Measurements from ENCODE around the gene MAP7D1. TPM values are rescaled to one million over a fixed set of nuclear protein-coding genes. Genes with fewer than 3 reads are reported as not detected.

The MAP7D1 gene
- total and polyA plus RNA-seq, 10 of the 15 experiments (the other 5 are each of a cell fraction or from before 2014, with no cell fraction given), result 4.4 to 97.6 (median 24.2) TPM

DNA sequence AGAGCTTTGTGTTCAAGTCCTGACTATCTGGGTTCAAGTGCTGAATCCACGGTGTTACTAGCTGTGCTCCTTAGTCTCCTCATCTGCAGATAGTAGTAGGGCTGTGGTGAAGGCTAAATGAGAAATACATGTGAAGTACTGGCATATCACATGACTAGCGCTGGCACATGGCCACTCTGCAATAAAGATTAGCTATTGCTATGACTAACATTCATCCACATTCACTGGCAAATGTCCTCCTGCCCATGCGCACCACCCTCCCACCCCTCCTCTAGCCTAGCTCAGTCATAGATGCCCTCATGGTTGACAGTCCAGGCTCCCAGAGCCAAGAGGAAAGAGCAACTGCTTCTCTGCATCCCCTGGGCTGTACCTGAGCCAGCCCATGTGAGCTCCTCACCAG, 22.5 kb upstream of the MAP7D1 start:
- Histone ChIP-seq H3K79me2 (ENCODE audit: control insufficient read depth, insufficient read depth, low read length) (no peaks in the 10 kb centered on the region), H3K4me2 (ENCODE audit: control insufficient read depth, insufficient read depth) (no peak overlapping the region), H3K9ac (ENCODE audit: control insufficient read depth, insufficient read depth, low read length) (no peak overlapping the region), H3K27me3 (replicated peaks in 1 of 2; ENCODE audit: control insufficient read depth in 2 of 2, insufficient read depth in 2 of 2, low read length in 1 of 2) (no peaks in the 10 kb centered on the region), H3K27ac (ENCODE audit: control insufficient read depth, insufficient read depth) (no peak overlapping the region), H4K20me1 (ENCODE audit: control insufficient read depth, insufficient read depth) (no peaks in the 10 kb centered on the region), H3K4me3 (no peak overlapping the region), H2AFZ (ENCODE audit: control insufficient read depth, low read depth, low read length) (no peak overlapping the region), H3K9me3 (replicated peaks; ENCODE audit: control insufficient read depth, insufficient read depth, low read length) (no peaks in the 10 kb centered on the region), H3K36me3 (ENCODE audit: control insufficient read depth in 2 of 2, insufficient read depth in 2 of 2, low read length in 1 of 2) (peaks cover 0 to 2% of the 10 kb centered on the region in 2 experiments; a peak in 2 of 4 replicates), H3K4me1 (ENCODE audit: control insufficient read depth, insufficient read depth, low read length) (no peaks in the 10 kb centered on the region)
- BruUV-seq (replicated peaks), result no TSS peak
- ChIA-PET SMC1A (ENCODE audit: uncharacterized antibody, unreplicated experiment) (interaction anchor here (0.6 to 3.7 kb wide), 5 partner anchors 8 to 352 kb away, joined by 3 to 16 read pairs (median 5); no protein-coding TSS in a partner anchor), RAD21 (ENCODE audit: unreplicated experiment) (interaction anchor here (0.7 to 2.9 kb wide), 5 partner anchors 16 to 1228 kb away, joined by 3 to 15 read pairs (median 3); partner anchors contain the start of gene TRAPPC3), CTCF (interaction anchor here (0.7 to 4.7 kb wide), 8 partner anchors 18 to 153 kb away, joined by 3 to 56 read pairs (median 5); no protein-coding TSS in a partner anchor), POLR2A (no interaction called here)
- no peak for FAIRE-seq
- TF ChIP-seq JUND (IDR thresholded peaks at IDR 0.05; ENCODE audit: low read depth, low read length) (no peak), TCF7 (IDR thresholded peaks at IDR 0.05; ENCODE audit: borderline replicate concordance) (no peak), ZNF207 (IDR thresholded peaks at IDR 0.05; ENCODE audit: borderline replicate concordance) (no peak), CTCF (IDR thresholded peaks at IDR 0.05 in 2 of 3, conservative IDR thresholded peaks at IDR 0.05 in 1 of 3; ENCODE audit: control insufficient read depth in 2 of 3, extremely low read depth in 1 of 3, insufficient read depth in 1 of 3, low read depth in 3 of 3, low read length in 3 of 3) (no peak), ASH2L (IDR thresholded peaks at IDR 0.05; ENCODE audit: borderline replicate concordance, low read depth) (no peak), RFX5 (IDR thresholded peaks at IDR 0.05; ENCODE audit: low read depth, low read length) (no peak), FOXM1 (IDR thresholded peaks at IDR 0.05; ENCODE audit: low read depth, low read length) (no peak)
- TF ChIP-seq, protein P1, sequence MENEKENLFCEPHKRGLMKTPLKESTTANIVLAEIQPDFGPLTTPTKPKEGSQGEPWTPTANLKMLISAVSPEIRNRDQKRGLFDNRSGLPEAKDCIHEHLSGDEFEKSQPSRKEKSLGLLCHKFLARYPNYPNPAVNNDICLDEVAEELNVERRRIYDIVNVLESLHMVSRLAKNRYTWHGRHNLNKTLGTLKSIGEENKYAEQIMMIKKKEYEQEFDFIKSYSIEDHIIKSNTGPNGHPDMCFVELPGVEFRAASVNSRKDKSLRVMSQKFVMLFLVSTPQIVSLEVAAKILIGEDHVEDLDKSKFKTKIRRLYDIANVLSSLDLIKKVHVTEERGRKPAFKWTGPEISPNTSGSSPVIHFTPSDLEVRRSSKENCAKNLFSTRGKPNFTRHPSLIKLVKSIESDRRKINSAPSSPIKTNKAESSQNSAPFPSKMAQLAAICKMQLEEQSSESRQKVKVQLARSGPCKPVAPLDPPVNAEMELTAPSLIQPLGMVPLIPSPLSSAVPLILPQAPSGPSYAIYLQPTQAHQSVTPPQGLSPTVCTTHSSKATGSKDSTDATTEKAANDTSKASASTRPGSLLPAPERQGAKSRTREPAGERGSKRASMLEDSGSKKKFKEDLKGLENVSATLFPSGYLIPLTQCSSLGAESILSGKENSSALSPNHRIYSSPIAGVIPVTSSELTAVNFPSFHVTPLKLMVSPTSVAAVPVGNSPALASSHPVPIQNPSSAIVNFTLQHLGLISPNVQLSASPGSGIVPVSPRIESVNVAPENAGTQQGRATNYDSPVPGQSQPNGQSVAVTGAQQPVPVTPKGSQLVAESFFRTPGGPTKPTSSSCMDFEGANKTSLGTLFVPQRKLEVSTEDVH (IDR thresholded peaks at IDR 0.05; ENCODE audit: low read depth, partially characterized antibody), result no peak
- in situ Hi-C loops (cut with MboI), result no loop called here
- ATAC-seq, result no peak
- intact Hi-C loops (cut with micrococcal nuclease; ENCODE audit: unreplicated experiment), result no loop called here
- no peak for DNase-seq (ENCODE audit: low read depth, low spot score)
- WGBS (ENCODE audit: insufficient coverage, insufficient replicate concordance, low lambda C conversion rate, missing lambda C conversion rate), result 94% methylated on average over 3 of the region's 3 CpGs
